ENCODE measurements around the gene CMKLR1.

CMKLR1 gene

GRCh38 chr12:108332791-108333382 lies 6.2 kb downstream of the CMKLR1 start:
- Mint-ChIP-seq H3K27me3 (ENCODE audit: low read depth, poor library complexity) (peaks cover 2% of the 10 kb centered on the region), H3K27ac (peak overlapping the region; percentile 42), H3K4me1 (peaks cover 25% of the 10 kb centered on the region), H3K9me3 (peaks cover 5% of the 10 kb centered on the region), H3K36me3 (ENCODE audit: low read depth) (no peaks in the 10 kb centered on the region), H3K4me3 (no peak overlapping the region)
- TF ChIP-seq CTCF (IDR thresholded peaks at IDR 0.05) = no peak
- no peak for DNase-seq

DNA sequence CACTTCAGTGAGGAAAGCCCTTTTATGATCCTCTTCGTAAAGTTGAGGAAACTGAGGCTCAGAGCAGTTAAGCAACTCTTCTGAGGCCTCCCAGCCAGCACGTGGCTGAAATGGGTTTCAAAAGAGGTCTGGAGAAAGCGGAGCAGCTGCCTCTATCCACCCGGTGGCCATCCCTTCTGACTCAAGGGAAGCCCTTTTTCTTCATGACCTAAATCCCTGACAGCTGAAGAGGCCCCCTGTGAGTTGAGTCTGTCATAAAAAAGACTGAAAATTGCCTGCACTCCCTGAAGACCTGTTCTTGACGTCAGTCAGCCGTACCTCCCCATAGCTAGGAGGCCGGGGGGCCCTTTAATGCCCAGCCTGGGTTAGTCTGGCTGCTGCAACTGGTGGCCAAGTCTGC lies 10.7 kb downstream of the CMKLR1 start:
- H3K4me1 Mint-ChIP-seq = peaks cover 43% of the 10 kb centered on the region
- TF ChIP-seq CTCF (IDR thresholded peaks at IDR 0.05) = no peak
- H3K36me3 Mint-ChIP-seq (ENCODE audit: low read depth) = no peaks in the 10 kb centered on the region
- no peaks in the 10 kb centered on the region for H3K9me3 Mint-ChIP-seq
- H3K27ac Mint-ChIP-seq = no peak overlapping the region
- no peak overlapping the region for H3K4me3 Mint-ChIP-seq
- DNase-seq = no peak
- peaks cover 7% of the 10 kb centered on the region for H3K27me3 Mint-ChIP-seq (ENCODE audit: low read depth, poor library complexity)

GRCh38 chr12:108327621-108328344 lies 11.3 kb downstream of the CMKLR1 start:
- Mint-ChIP-seq H3K27ac (peak overlapping the region; percentile 90), H3K9me3 (no peaks in the 10 kb centered on the region), H3K4me1 (peaks cover 46% of the 10 kb centered on the region), H3K36me3 (ENCODE audit: low read depth) (no peaks in the 10 kb centered on the region), H3K4me3 (no peak overlapping the region), H3K27me3 (ENCODE audit: low read depth, poor library complexity) (peaks cover 7% of the 10 kb centered on the region)
- DNase-seq = no peak
- TF ChIP-seq CTCF (IDR thresholded peaks at IDR 0.05) = no peak

DNA sequence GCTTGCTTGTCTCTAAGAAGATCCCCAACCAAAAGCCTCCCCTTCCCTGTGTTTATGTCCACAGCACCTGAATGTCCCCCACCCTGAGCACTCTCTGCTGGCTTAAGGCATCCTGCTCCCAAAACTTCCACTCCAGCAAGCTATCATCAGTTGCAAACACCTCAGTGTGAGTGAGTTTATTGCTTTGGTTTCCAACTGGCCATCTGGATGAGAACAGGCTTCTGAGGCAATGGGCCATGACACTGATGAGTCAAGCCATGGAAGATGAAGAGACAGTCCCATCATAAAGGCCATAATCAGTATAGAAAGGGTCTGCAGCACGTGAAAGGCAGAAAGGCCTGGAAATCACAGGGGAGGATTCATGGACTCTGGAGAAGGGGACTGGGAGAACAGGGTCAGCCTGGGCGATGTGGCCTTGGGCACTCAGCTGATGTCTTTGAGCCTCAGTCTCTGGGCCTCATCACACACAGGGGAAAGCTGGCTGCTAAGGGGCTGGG lies 12.8 kb downstream of the CMKLR1 start:
- no peak for TF ChIP-seq CTCF (IDR thresholded peaks at IDR 0.05)
- peaks cover 7% of the 10 kb centered on the region for H3K27me3 Mint-ChIP-seq (ENCODE audit: low read depth, poor library complexity)
- no peak overlapping the region for H3K4me3 Mint-ChIP-seq
- no peaks in the 10 kb centered on the region for H3K9me3 Mint-ChIP-seq
- peaks cover 59% of the 10 kb centered on the region for H3K4me1 Mint-ChIP-seq
- H3K27ac Mint-ChIP-seq = peak overlapping the region; percentile 90
- DNase-seq = no peak
- H3K36me3 Mint-ChIP-seq (ENCODE audit: low read depth) = no peaks in the 10 kb centered on the region

- no peak for TF ChIP-seq CTCF (IDR thresholded peaks at IDR 0.05)
- Mint-ChIP-seq H3K27me3 (ENCODE audit: low read depth, poor library complexity) (peaks cover 7% of the 10 kb centered on the region), H3K27ac (no peak overlapping the region), H3K36me3 (ENCODE audit: low read depth) (no peaks in the 10 kb centered on the region), H3K4me1 (peaks cover 62% of the 10 kb centered on the region), H3K4me3 (no peak overlapping the region), H3K9me3 (no peaks in the 10 kb centered on the region)
- DNase-seq = no peak
These were observed 13.6 kb downstream of the CMKLR1 start for GRCh38 chr12:108325549-108325948.

GRCh38 chr12:108325018-108325358 lies 14.1 kb downstream of the CMKLR1 start:
- Mint-ChIP-seq H3K27ac (no peak overlapping the region), H3K27me3 (ENCODE audit: low read depth, poor library complexity) (peaks cover 7% of the 10 kb centered on the region), H3K9me3 (no peaks in the 10 kb centered on the region), H3K4me3 (no peak overlapping the region), H3K36me3 (ENCODE audit: low read depth) (no peaks in the 10 kb centered on the region), H3K4me1 (peaks cover 66% of the 10 kb centered on the region)
- no peak for DNase-seq
- TF ChIP-seq CTCF (IDR thresholded peaks at IDR 0.05) = no peak
